GM04503 (cell line): ENCODE data around the gene FGFR3.
"Not testable (repeated sequence)": the region's sequence is repeated elsewhere in the genome, so short reads cannot be mapped to it uniquely, and the experiment has no call there.

Source experiments
- DNase-seq: peaks from one replicate; pipeline ENCODE4 v3.0.0-alpha.2; 2012; ENCODE audit warnings: low read depth

The FGFR3 gene

GRCh38 chr4:1819284-1819683 is 26.2 kb downstream of the FGFR3 start:
- no peak for DNase-seq

GRCh38 chr4:1819816-1820215 is 26.7 kb downstream of the FGFR3 start:
- no peak for DNase-seq

- DNase-seq = no peak
Measured at GRCh38 chr4:1821679-1822567, 28.8 kb downstream of the FGFR3 start.

- no peak for DNase-seq
Measured at GRCh38 chr4:1822568-1823544, 29.8 kb downstream of the FGFR3 start.

GRCh38 chr4:1823545-1823932 is 30.4 kb downstream of the FGFR3 start:
- DNase-seq = no peak

- no peak for DNase-seq
Measured at GRCh38 chr4:1824746-1825145, 31.7 kb downstream of the FGFR3 start.

GRCh38 chr4:1825326-1825725 is 32.2 kb downstream of the FGFR3 start:
- DNase-seq = no peak

- DNase-seq = no peak
Measured at GRCh38 chr4:1826531-1827350, 33.6 kb downstream of the FGFR3 start.

- DNase-seq = no peak
Measured at GRCh38 chr4:1830234-1830633, 37.1 kb downstream of the FGFR3 start.

- DNase-seq = no peak
Measured at GRCh38 chr4:1830642-1831228, 37.6 kb downstream of the FGFR3 start.

GRCh38 chr4:1831331-1831730 is 38.2 kb downstream of the FGFR3 start:
- DNase-seq = no peak

- DNase-seq = no peak
Measured at GRCh38 chr4:1832690-1833089, 39.6 kb downstream of the FGFR3 start.

GRCh38 chr4:1833307-1834046 is 40.4 kb downstream of the FGFR3 start:
- DNase-seq = no peak

- no peak for DNase-seq
Measured at GRCh38 chr4:1834047-1834775, 41.1 kb downstream of the FGFR3 start.

- not testable (repeated sequence) for DNase-seq
Measured at GRCh38 chr4:1835836-1836235, 42.7 kb downstream of the FGFR3 start.

GRCh38 chr4:1836650-1837049 is 43.6 kb downstream of the FGFR3 start:
- DNase-seq = no peak

- no peak for DNase-seq
Measured at GRCh38 chr4:1837069-1837468, 44.0 kb downstream of the FGFR3 start.

- no peak for DNase-seq
Measured at GRCh38 chr4:1839282-1839681, 46.2 kb downstream of the FGFR3 start.

GRCh38 chr4:1841201-1841886 is 48.3 kb downstream of the FGFR3 start:
- DNase-seq = no peak

GRCh38 chr4:1841887-1842210 is 48.8 kb downstream of the FGFR3 start:
- no peak for DNase-seq
